ENCODE data around the gene PCSK5. TPM values are rescaled to one million over a fixed set of nuclear protein-coding genes. Genes with fewer than 3 reads are reported as not detected.

The PCSK5 gene
- total RNA-seq, 2 experiments from 2014 or later, result 0.76 TPM; not detected in 1

GRCh38 chr9:75847085-75847484 is 43.4 kb upstream of the PCSK5 start:
- Histone ChIP-seq H3K27ac (ENCODE audit: low read depth, low read length, poor library complexity, severe bottlenecking) (no peak overlapping the region), H3K4me2 (ENCODE audit: low read length) (no peak overlapping the region), H3K9me2 (ENCODE audit: insufficient read depth, low read length) (no peaks in the 10 kb centered on the region), H2AFZ (ENCODE audit: low read length) (no peak overlapping the region), H3K4me1 (ENCODE audit: insufficient read depth, low read length, poor library complexity, severe bottlenecking) (no peaks in the 10 kb centered on the region), H4K20me1 (ENCODE audit: insufficient read depth, low read length) (no peaks in the 10 kb centered on the region), H3K79me2 (ENCODE audit: insufficient read depth, low read depth, low read length) (no peaks in the 10 kb centered on the region), H3K36me3 (ENCODE audit: insufficient read depth, low read length) (no peaks in the 10 kb centered on the region), H3K9me3 (ENCODE audit: low read length) (no peaks in the 10 kb centered on the region), H3K4me3 (ENCODE audit: low read depth, low read length, poor library complexity, severe bottlenecking) (no peak overlapping the region)
- no TSS peak for BruUV-seq (replicated peaks)
- intact Hi-C loops (cut with micrococcal nuclease; ENCODE audit: unreplicated experiment), result no loop called here
- TF ChIP-seq, protein P1, sequence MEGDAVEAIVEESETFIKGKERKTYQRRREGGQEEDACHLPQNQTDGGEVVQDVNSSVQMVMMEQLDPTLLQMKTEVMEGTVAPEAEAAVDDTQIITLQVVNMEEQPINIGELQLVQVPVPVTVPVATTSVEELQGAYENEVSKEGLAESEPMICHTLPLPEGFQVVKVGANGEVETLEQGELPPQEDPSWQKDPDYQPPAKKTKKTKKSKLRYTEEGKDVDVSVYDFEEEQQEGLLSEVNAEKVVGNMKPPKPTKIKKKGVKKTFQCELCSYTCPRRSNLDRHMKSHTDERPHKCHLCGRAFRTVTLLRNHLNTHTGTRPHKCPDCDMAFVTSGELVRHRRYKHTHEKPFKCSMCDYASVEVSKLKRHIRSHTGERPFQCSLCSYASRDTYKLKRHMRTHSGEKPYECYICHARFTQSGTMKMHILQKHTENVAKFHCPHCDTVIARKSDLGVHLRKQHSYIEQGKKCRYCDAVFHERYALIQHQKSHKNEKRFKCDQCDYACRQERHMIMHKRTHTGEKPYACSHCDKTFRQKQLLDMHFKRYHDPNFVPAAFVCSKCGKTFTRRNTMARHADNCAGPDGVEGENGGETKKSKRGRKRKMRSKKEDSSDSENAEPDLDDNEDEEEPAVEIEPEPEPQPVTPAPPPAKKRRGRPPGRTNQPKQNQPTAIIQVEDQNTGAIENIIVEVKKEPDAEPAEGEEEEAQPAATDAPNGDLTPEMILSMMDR (conservative IDR thresholded peaks at IDR 0.05; ENCODE audit: low read length), result no peak
- no peak for TF ChIP-seq EZH2phosphoT487 (IDR thresholded peaks at IDR 0.05; ENCODE audit: borderline replicate concordance, low read depth, low read length)
- CTCF ChIA-PET (ENCODE audit: unreplicated experiment), result no interaction called here
- POLR2A ChIA-PET, result interaction anchor here (1.7 kb wide), 1 partner anchor 15 kb away, joined by 4 read pairs; no protein-coding TSS in a partner anchor
- no peak for DNase-seq (ENCODE audit: low spot score)

DNA sequence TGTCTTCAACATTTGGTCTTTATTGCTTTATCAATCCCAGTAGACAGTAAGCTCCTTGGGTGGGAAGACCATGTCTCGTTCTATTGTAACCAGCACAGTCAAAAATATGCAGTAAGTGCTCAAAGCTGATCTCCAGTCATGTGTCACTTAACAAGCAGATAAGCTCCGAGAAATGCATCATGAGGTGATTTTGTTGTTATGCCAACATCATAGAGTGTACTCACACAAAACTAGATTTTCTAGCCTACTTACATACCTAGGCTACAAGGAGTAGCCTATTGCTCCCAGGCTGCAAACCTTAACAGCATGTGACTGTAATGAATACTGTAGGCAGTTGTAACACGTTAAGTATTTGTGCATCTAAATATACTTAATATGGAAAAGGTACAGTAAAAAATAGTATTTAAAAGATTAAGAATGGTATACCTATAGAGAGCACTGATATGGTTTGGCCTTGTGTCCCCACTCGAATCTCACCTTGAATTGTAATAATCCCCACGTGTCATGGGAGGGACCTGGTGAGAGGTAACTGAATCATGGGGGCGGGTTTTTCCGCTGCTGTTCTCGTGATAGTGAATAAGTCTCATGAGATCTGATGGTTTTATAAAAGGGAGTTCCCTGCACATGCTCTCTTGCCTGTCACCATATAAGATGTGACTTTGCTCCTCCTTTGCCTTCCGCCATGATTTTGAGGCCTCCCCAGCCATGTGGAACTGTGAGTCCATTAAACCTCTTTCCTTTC is 39.8 kb upstream of the PCSK5 start:
- Histone ChIP-seq H3K9me3 (ENCODE audit: low read length) (no peaks in the 10 kb centered on the region), H3K79me2 (ENCODE audit: insufficient read depth, low read depth, low read length) (no peaks in the 10 kb centered on the region), H2AFZ (ENCODE audit: low read length) (no peak overlapping the region), H3K4me3 (ENCODE audit: low read depth, low read length, poor library complexity, severe bottlenecking) (no peak overlapping the region), H3K9me2 (ENCODE audit: insufficient read depth, low read length) (no peaks in the 10 kb centered on the region), H3K27ac (ENCODE audit: low read depth, low read length, poor library complexity, severe bottlenecking) (no peak overlapping the region), H3K36me3 (ENCODE audit: insufficient read depth, low read length) (no peaks in the 10 kb centered on the region), H4K20me1 (ENCODE audit: insufficient read depth, low read length) (no peaks in the 10 kb centered on the region), H3K4me1 (ENCODE audit: insufficient read depth, low read length, poor library complexity, severe bottlenecking) (no peaks in the 10 kb centered on the region), H3K4me2 (ENCODE audit: low read length) (no peak overlapping the region)
- intact Hi-C loops (cut with micrococcal nuclease; ENCODE audit: unreplicated experiment), result loop anchor here (10.0 kb wide), 1 partner anchor 246 kb away; no protein-coding TSS in a partner anchor
- ChIA-PET CTCF (ENCODE audit: unreplicated experiment) (no interaction called here), POLR2A (interaction anchor here (0.6 kb wide), 1 partner anchor 925 kb away, joined by 3 read pairs; no protein-coding TSS in a partner anchor)
- DNase-seq (ENCODE audit: low spot score), result no peak
- BruUV-seq (replicated peaks), result no TSS peak
- no peak for TF ChIP-seq EZH2phosphoT487 (IDR thresholded peaks at IDR 0.05; ENCODE audit: borderline replicate concordance, low read depth, low read length)
- TF ChIP-seq, protein P1 (conservative IDR thresholded peaks at IDR 0.05; ENCODE audit: low read length), result no peak

- Histone ChIP-seq H3K9me3 (ENCODE audit: low read length) (no peaks in the 10 kb centered on the region), H2AFZ (ENCODE audit: low read length) (no peak overlapping the region), H3K4me2 (ENCODE audit: low read length) (no peak overlapping the region), H3K79me2 (ENCODE audit: insufficient read depth, low read depth, low read length) (no peaks in the 10 kb centered on the region), H3K9me2 (ENCODE audit: insufficient read depth, low read length) (no peaks in the 10 kb centered on the region), H3K4me3 (ENCODE audit: low read depth, low read length, poor library complexity, severe bottlenecking) (no peak overlapping the region), H3K27ac (ENCODE audit: low read depth, low read length, poor library complexity, severe bottlenecking) (no peak overlapping the region), H4K20me1 (ENCODE audit: insufficient read depth, low read length) (no peaks in the 10 kb centered on the region), H3K4me1 (ENCODE audit: insufficient read depth, low read length, poor library complexity, severe bottlenecking) (no peaks in the 10 kb centered on the region), H3K36me3 (ENCODE audit: insufficient read depth, low read length) (no peaks in the 10 kb centered on the region)
- intact Hi-C loops (cut with micrococcal nuclease; ENCODE audit: unreplicated experiment), result loop anchor here (10.0 kb wide), 1 partner anchor 247 kb away; no protein-coding TSS in a partner anchor
- no TSS peak for BruUV-seq (replicated peaks)
- ChIA-PET CTCF (ENCODE audit: unreplicated experiment) (interaction anchor here (0.6 kb wide), 1 partner anchor 364 kb away, joined by 10 read pairs; no protein-coding TSS in a partner anchor), POLR2A (interaction anchor here (0.6 kb wide), 1 partner anchor 314 kb away, joined by 3 read pairs; no protein-coding TSS in a partner anchor)
- TF ChIP-seq, protein P1 (conservative IDR thresholded peaks at IDR 0.05; ENCODE audit: low read length), result no peak
- TF ChIP-seq EZH2phosphoT487 (IDR thresholded peaks at IDR 0.05; ENCODE audit: borderline replicate concordance, low read depth, low read length), result no peak
- DNase-seq (ENCODE audit: low spot score), result no peak
Observed at GRCh38 chr9:75851917-75852316, 38.6 kb upstream of the PCSK5 start.

Data from OCI-LY7 (cell line).